Activated CD4-positive, alpha-beta T cell treated with anti-CD3 and anti-CD28 coated beads for 4 hours (primary cell): ENCODE results near the gene MYO6.
"Not testable (repeated sequence)": the region's sequence is repeated elsewhere in the genome, so short reads cannot be mapped to it uniquely, and the experiment has no call there.

Experiments used
- DNase-seq, 2 donors: peaks; one replicate each; pipeline ENCODE4 v3.0.0-alpha.2; 2020

The MYO6 gene

DNA sequence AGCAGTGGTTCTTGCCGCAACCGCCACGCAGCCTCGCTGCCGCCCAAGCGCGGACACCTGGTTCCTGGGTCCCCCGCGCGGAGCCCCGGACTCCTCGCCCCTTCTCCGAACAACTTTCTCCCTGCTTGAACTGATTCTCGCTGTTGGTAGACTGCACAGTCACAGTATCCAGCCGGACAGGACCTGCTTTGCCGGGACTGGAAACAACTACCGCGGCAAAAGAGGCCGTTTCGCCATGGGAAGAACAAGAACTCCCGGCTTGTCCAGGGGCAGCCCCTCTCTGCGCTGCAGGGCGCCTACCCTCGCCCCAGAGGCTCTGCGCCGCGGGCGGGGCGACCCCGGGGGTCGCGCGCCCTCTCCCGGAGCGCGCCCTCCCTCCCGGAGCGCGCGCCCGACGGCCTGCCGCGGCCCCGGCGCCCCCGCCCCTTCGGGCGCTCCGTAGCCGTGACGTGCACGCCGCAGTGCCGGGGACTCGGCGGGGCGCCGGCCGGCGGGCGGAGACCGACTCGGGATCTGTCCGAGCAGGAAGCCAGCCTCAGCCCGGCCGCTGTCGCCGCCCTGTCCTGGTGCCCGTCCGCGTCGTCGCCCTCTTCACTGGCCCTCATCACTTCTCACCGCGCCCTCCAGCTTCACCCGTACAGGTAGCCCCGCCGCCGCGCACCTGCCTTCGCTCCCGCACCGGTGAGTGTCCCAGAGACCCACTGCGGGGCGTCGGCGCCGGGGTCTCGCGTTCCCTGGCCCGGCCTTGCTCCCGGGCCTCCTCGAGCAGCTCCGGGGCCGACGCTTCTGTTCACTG, at the start of gene MYO6:
MYO6 (plus strand) TSS at position 497 of the 796 bp plus-strand sequence. CDS start 68,309 bp downstream, outside the sequence.
- peak; percentile 8 to 23 for DNase-seq

DNA sequence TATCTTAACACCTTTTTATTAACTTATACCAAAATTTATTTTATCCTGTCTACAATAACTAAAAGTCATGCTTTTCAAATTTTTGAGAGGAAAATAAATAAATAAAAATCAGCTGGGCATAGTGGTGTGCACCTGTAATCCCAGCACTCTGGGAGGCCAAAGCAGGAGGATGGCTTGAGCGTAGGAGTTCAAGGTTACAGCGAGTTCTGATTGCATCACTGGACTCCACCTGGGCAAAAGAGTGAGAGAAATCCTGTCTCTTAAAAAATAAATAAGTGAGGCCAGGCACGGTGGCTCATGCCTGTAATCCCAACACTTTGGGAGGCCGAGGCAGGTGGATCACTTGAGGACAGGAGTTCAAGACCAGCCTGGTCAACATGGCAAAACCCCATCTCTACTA, 40.7 kb upstream of the MYO6 start:
- DNase-seq = not testable (repeated sequence)

DNA sequence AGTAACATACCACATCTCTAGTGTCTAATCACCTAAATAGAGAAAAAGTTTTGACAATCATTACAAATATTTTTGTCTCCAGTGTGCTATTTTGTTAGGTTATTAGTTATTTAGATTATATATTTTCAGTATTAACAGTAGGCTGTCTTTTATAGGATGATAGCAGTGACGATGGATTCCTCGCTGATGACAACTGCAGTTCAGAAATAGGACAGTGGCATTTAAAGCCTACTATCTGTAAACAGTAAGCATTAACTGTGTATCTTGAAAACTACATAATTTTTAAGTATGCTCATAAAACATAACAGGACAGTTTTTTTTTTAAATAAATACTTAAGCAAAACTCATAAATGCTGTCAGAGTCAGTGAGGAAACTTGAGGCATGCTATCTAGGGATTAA, 37.9 kb upstream of the MYO6 start:
- DNase-seq = no peak

DNA sequence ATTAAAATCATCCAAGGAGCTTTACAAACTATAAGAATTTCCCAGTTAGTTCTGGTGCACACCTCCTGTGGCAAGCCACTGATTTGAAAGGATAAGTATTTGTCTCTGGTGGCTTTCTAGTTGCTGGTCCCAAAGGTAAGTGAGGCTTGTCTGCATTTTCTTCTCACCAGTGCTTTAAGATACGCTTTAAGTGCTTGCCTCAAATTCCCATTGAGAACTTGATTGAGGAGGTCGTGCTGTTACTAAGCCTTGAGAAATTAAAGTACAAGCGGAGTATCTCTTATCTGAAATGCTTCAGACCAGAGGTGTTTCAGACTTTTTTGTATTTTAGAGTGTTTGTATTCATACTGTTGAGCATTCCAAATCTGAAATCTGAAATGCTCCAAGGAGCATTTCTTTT, 29.9 kb upstream of the MYO6 start:
- DNase-seq = no peak

DNA sequence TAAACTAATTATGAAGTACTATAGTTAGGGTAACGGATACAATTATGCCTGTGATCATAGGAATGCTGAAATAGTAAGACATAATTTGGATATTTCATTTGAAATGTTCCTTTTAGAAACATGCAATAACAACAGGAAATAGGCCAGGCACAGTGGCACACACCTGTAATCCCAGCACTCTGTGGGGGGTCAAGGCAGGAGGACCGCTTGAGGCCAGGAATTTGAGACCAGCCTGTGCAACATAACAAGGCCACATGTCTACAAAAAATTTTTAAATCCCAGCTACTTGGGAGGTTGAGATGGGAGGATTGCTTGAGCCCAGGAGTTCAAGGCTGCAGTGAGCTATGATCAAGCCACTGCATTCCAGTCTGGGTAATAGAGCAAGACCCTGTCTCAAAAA, 25.7 kb upstream of the MYO6 start:
- DNase-seq = no peak

DNA sequence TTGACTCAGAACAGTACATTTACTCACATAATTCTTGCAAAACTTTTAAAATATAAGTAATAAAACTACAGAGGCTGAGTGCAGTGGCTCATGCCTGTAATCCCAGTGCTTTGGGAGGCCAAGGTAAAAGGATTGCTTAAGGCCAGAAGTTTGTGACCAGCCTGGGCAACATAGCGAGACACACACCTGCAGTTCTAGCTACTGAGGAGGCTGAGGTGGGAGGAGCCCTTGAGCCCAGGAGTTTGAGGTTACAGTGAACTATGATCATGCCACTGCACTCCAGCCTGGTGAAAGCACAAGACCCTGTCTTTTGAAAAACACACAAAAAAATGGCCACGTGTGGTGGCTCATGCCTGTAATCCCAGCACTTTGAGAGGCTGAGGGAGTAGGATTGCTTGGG, 21.8 kb upstream of the MYO6 start:
- DNase-seq = no peak

DNA sequence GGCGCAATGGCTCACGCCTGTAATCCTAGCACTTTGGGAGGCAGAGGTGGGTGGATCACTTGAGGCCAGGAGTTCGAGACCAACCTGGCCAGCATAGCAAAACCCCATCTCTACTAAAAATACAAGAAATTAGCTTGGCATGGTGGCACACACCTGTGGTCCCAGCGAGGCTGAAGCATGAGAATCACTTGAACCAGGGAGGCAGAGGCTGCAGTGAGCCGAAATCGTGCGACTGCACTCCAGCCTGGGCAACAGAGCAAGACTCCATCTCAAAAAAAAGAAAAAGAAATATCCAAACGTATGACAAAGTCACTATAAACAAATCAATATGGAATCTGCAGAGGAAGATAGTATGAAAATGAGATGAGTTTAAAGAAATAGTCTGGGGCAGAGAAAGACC, 18.0 kb upstream of the MYO6 start:
- not testable (repeated sequence) for DNase-seq

DNA sequence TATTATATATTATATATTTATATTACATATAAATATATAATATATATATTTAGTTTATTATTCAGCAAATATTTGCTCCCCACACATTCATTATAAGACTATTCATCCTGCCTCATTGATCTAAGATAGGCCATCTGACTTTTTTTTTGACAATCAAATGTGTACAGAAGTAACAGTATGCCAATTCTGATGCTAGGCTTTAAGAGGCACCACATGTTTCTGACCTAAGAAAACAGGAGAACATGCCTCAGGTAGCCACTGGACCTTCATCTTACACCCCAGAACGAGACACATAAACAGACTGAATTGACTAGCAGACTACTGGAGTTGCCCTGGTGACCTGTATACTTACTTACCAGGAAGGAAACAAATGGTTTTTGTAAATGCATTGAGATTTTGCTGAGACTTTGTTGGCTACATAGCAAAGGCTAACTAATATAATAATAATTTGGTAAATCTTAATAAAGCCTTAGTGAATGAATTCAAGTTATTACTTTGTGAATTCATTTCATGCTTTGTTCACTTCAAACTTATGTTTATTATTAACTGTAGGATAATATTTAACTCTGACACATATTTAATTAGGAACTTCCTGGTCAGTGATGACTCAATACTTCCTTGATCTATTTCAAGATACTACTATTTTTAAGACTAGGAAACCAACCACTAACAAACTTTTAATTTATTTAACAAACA, 13.4 kb upstream of the MYO6 start:
- no peak for DNase-seq

DNA sequence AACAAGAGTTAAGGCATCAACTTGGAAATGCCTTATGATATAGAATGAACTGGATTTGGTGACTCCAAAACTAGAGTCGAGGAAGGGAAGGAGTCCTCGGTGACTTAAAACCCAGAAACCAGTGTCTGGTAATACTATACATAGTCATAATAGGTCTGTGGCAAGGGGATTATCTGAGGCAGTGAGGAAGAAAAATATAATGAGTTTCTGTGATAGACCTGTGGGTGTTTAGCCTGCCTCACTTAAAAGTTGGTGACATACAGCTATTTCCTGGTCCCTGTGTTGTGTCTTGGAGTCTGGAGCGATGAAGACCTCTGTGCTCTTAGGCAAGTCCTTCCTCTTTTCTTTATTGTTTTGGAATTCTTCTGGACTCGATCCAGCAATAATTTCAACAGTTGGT, 5.1 kb upstream of the MYO6 start:
- DNase-seq = no peak

DNA sequence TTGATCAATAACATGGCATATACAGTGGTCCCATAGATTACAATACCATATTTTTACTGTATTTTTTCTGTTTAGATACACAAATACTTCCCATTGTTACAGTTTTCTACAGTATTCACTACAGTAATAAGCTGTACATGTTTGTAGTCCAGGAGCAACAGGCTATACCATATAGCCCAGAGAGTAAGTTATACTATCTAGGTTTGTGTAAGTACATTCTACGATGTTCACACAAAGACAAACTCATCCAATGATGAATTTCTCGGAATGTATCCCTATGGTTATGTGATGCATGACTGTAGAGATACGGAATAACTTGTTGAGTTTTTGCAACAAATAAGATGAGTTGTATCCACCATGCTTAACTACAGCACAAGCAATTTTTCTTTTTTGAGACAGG, 3.6 kb upstream of the MYO6 start:
- DNase-seq = no peak

DNA sequence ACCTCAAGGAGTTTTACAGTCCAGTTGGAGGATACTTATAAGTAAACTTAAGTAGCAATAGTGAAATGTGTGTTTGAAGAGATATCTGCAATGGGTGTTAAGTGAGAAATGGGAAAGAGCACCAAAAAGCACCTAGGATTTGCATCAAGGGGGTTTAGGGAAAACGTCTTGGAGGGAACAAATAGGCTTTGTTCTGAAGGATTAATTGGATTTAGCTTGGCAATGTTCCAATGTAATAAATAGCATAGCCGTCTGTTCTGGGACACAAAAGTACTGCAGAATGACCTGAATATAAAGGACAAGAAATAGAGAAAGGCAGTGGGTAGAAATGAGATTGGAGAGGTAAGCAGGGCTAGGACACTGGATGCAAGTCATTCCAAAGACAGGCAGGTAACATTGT, 2.8 kb upstream of the MYO6 start:
- DNase-seq = no peak

DNA sequence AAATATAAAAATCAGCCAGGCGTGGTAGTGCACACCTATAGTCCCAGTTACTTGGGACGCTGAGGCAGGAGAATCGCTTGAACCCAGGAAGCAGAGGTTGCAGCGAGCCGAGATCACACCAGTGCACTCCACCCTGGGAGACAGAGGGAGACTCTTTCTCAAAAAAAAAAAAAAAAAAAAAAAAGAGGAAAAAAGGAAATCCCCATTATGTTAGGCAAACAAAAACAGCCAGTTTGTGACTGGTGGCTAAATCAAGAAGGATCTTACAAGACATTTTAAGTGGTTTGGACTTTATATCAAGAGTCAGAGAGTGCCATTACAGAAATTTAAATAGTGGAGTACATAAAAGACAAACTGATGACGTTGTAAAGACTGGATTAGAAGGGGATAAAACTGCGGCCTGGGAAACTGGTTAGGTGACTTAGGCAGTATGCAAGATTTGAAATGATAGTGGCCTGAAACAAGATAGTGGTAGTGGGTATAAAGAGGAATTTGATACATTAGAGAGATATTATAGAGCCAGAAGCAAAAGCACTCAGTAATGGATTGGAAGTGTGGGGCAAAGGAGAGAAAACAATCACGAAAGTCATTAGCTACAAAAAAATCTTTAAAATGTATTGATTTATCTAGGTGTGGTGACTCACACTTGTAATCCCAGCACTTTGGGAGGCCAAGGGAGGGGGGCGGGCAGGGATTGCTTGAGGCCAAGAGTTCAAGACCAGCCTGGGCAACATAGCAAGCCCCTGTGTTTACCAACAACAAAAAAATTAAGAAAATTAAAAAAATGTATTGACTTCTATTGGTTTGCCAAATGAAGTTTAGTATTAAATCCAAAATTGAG, 1.7 kb upstream of the MYO6 start:
- no peak for DNase-seq

DNA sequence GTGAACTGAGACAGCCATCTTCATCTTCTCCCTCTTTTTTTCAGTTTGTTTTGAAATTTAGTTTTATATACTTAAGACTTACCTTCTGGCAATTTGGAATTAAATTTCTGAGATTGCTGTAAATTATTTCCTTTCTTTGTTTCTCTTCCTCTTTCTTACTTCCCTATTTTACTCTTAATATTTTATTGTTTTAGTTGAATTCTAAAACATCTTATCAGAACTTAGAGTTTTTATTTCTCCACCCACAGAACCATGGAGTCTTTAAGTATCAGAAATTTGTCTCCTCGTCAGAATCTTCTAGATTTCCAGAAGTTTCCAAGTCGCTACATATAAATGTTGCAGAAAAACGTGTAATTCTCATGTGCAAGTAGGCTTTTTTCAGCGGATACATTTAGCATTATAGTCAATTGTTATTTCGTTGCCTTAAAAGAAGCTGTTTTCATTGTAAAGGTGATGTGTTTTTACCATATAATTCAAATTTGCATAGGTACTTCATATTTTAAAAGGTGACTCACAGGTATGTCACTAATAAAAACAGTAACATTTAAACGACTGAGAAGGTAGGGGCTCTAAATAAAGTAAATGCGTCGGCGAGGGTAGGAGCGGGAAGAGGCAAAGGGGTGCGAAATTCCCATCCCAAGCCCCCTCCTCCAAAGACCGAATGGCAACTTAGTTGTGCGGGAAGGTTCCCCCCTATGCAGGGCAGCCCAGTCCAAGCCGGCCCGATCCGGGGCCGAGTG, 866 bp upstream of the MYO6 start:
- DNase-seq = no peak

DNA sequence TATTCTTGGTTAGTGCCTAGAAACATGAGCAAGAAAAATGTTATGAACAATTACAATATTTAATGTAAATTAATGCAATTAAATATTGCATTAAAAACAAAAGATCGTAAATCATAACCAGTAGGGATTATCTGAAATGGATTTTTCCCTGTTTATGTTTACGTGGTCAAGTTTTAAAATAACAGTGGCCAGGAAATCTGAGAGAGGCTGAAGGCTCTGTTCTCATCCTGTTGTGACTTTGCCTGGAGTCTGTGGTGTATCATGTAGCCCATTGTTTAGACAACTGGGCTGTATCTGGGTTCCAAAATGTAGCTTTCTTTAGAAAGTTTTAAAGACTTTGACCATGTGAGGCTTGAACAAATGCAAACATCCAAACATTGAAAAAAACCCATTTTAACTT, 2.4 kb downstream of the MYO6 start:
- DNase-seq = no peak

DNA sequence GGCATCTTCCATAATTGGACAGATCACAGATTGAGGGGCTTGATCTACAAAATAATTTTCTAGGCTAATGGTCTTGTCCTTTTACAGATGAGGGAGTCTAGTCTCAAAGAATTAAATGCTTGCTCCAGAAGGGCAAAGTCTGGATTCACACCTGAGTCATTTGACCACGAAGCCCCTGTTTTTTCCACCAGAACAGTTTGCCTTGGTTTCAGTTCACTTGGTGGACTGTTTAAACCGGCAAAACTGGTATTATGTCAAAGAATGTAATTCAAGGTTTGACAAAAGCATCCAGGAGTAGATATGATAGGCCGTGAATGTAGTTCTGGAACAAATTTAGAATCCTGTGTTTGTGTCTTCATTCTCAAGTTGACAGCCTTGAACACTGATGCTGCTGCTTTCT, 3.3 kb downstream of the MYO6 start:
- no peak for DNase-seq

DNA sequence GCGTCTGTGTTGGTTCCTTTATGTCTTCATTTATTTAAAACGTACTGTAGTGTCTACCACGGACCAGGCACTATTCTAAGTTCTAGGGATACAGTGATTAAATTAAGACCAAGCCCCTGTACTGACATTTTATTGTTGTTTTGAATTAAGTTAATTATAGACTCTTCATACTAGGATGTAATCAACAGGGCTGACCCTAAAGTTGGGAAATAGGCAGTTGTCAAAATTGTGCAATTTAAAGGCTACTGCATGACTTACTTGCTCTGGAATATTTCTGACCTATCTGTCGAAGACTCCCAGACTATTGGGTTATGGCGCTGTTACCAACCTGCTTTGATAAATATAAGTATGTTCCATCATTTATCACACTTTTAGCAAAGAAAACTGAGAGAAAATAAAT, 6.7 kb downstream of the MYO6 start:
- no peak for DNase-seq

DNA sequence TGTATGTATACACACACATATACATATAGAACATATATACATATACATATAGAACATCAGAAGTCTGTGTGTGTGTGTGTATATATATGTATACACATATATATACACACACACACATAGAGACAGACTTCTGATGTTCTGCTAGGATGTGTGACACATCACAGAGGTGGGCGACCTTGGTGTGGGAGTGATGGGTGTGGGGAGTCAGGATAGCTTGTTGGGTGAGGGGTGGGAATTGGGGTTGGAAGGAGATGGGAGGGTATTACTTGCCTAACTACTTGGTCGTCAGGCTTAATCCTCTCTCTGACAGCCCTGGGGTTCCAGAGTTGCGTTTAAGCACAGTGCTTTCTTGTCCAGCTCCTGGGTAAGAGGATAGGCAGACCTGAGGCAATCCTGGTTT, 8.3 kb downstream of the MYO6 start:
- DNase-seq = no peak

DNA sequence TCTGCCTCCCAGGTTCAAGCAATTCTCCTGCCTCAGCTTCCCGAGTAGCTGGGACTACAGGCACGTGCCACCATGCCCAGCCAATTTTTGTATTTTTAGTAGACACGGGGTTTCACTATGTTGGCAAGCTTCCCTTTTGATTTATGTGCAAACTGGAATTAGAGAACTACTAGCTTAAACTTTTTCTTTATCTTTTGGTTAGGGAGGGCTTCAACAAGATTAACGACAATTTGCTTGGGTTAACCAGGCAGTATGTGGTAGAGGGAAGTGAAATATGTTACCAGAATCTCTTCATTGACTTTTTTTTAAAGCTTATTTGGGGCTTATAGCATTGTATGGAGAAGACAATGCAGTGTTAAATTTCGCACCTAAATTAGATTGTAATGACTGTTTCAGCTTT, 9.0 kb downstream of the MYO6 start:
- no peak for DNase-seq

DNA sequence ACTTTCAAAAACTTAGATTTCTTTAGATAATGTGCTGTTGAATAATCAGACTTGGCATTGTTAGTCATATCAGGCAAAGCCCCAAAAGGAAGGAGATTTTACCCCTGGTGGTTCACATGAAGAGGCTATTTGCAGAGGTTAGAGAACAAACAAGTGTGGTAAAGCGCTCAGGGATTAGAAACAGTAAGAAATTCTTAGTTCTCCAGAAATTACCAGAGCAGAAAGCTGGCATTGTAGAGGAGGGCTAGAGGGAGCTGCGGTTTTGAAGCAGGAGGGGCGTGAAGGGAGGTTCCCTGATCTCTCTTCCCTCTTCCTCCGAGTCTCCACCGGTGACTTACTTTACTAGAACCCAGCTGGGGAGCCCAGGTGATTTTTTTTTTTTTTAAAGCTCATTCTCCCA, 10.2 kb downstream of the MYO6 start:
- DNase-seq = no peak

DNA sequence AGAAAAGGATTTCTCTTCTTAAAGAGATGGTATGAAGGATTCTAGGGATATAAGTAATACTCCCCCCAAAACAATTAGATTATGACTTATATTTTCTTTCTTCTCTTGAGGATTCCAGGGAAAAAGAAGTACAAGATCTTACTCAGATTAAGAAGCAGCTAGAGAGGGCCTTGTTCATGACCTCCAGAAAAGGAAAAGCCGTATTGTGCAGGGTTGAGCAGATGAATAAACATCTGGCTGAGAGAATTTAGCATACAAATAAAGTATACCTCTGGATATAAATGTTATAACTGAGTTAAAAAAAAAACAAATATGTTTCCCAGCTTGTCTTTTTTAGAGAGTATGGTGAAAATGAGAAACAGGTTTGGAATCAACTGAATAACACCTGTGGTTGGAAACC, 11.3 kb downstream of the MYO6 start:
- DNase-seq = no peak

DNA sequence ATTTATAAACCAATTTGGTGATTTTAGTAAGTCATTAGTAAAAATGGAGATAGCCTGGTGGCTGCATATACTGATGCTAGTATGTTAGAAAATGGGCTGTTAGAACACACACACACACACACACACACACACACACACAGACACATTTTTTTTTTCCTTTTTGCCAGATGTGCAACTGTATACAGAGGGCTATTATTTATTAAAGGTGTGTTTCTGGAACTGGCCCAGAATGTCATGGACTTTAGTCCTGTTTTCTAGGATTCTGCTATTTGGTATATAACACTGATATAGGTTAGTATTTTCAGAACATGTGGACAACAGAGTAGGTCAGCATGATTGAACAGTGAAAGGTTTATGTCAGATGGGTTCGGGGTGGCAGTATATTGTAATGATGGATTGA, 12.4 kb downstream of the MYO6 start:
- no peak for DNase-seq

DNA sequence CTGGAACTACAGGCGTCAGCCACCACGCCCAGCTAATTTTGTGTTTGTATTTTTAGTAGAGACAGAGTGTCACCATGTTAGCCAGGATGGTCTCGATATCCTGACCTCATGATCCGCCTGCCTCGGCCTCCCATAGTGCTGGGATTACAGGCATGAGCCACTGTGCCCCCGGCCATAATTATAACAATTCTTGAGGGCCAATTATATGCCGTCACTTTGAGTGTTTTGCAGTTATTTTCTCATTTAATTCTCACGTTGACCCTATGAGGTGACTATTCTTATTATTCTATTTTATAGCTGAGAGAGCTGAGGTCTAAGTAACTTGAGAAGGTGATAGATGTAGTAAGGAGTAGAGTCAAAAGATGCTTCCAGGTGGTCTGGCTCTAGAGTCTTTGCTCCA, 13.0 kb downstream of the MYO6 start:
- DNase-seq = no peak

DNA sequence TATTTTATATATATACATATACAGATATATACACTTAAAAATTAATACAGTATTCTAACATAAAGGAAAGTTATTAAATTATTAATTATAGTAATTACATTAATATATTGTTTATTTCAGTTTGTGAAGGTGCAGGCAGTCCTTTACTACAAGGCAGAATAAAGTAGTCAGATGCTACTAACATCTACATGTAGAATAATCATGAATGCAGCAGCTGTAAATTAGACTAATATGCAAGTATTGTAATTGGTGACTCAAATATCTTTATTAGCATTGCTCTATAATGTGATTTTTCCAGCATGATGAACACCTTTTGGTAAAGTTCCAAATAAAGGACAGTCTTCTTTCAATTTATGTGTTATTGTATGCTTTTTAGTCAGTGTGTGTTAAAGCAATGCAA, 17.3 kb downstream of the MYO6 start:
- DNase-seq = no peak
